Astrocyte of the cerebellum (primary cell): ENCODE data around the gene UBN2.

Source experiments
- DNase-seq: peaks from one replicate; pipeline ENCODE4 v3.0.0-alpha.2; 2011; ENCODE audit warnings: low read depth
- H3K4me3 ChIP-seq: 2 replicates; pipeline ENCODE4 v1.5.1; 2011; ENCODE audit warnings: mild to moderate bottlenecking, low read depth, low read length, moderate library complexity
- CTCF ChIP-seq: IDR thresholded peaks from 2 replicates; pipeline ENCODE4 v1.5.1; 2012; ENCODE audit warnings: low read length, low read depth, moderate library complexity, mild to moderate bottlenecking; ENCODE audit errors: missing control alignments
- in situ Hi-C: cut with HindIII; loops from 2 replicates; pipeline ENCODE4 v1.10.0; 2017; ENCODE audit warnings: low sequenced_read_pairs

The UBN2 gene

GRCh38 chr7:139286144-139286543 is 55.1 kb downstream of the UBN2 start:
- DNase-seq, result no peak
- TF ChIP-seq CTCF, result no peak
- in situ Hi-C loops, result no loop called here
- H3K4me3 ChIP-seq, result no peak overlapping the region

DNA sequence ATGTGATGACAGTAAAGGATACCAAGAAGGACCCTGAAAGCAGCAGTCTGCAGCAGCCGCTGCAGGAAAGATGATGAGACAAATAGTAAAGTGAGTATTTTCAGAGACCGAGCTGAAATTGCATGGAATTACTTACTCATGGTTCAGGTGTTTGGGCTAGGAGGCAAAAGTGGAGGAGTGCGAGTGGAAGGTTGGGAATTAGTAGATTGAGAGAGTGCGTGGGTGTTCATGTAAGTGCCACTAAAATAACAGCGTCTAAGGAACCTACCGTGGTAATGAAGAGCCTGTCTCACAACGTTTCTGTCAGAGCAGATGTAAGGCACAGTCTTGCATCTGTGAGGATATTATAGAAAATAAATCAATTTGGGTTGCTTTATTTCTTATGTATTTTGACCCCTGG is 61.8 kb downstream of the UBN2 start:
- no peak for DNase-seq
- no peak overlapping the region for H3K4me3 ChIP-seq
- in situ Hi-C loops, result no loop called here
- TF ChIP-seq CTCF, result no peak

DNA sequence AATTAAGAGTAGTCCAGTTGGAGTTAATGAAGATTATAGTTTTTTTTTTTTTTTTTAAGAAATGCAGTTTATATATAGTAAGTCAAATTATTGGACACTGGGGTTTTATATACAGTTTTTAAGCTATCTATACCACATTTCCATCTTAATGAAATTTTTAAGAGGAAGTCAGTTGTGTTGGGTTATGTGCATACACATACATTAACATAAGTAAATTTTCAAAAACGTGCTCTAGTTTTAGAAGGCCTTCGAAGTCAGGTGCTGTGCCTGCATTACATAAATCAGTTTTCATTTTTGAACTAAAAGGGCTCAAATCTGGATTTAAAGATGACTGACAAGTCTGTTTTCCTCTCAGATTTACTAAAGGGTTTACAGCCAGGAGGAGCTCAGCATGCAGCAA is 62.5 kb downstream of the UBN2 start:
- TF ChIP-seq CTCF, result no peak
- no peak overlapping the region for H3K4me3 ChIP-seq
- DNase-seq, result no peak
- in situ Hi-C loops, result no loop called here

DNA sequence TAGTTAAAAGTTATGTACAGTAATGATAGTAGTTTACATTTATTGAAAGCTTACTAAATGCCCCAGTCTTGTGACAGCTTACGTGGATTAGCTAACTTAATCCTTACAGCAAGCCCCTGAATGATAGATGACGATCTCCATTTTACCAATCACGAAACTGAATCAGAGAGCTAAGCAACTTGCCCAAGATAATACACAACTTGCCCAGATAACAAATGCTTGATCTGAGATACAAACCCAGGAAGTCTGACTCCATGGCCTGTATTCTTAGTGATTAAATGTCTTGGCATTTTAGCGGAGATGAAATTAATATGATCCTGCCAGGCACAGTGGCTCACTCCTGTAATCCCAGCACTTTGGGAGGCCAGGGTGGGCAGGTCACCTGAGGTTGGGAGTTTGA is 63.2 kb downstream of the UBN2 start:
- DNase-seq, result no peak
- TF ChIP-seq CTCF, result no peak
- no peak overlapping the region for H3K4me3 ChIP-seq
- in situ Hi-C loops, result no loop called here

GRCh38 chr7:139294951-139295575 is 64.0 kb downstream of the UBN2 start:
- in situ Hi-C loops, result no loop called here
- H3K4me3 ChIP-seq, result no peak overlapping the region

GRCh38 chr7:139297795-139298194 is 66.8 kb downstream of the UBN2 start:
- no peak for TF ChIP-seq CTCF
- in situ Hi-C loops, result no loop called here
- no peak overlapping the region for H3K4me3 ChIP-seq
- peak; percentile 26 for DNase-seq

More at GRCh38 chr7:139294951-139295575, 64.0 kb downstream of the UBN2 start:
- DNase-seq, result no peak
- TF ChIP-seq CTCF, result no peak
